ENCODE measurements around the gene TSPAN32.
"Not testable (repeated sequence)": the region's sequence is repeated elsewhere in the genome, so short reads cannot be mapped to it uniquely, and the experiment has no call there.

TSPAN32 gene

GRCh38 chr11:2362414-2362813, 60.6 kb downstream of the TSPAN32 start:
- Histone ChIP-seq H3K4me3 (ENCODE audit: extremely low read depth, insufficient read depth, low read length, poor library complexity, severe bottlenecking) (no peak overlapping the region), H3K9me3 (ENCODE audit: control insufficient read depth, low read length) (no peaks in the 10 kb centered on the region), H3K27ac (ENCODE audit: low read depth, low read length, severe bottlenecking) (no peak overlapping the region), H3K36me3 (ENCODE audit: control insufficient read depth, insufficient read depth, low read length) (no peaks in the 10 kb centered on the region), H3K4me1 (ENCODE audit: control insufficient read depth, insufficient read depth, low read length, poor library complexity, severe bottlenecking) (no peaks in the 10 kb centered on the region)
- 93 to 95% methylated on average over 7 of the region's 7 CpGs for WGBS, 2 experiments (ENCODE audit: insufficient coverage in 2 of 2)

- H3K9me3 ChIP-seq (ENCODE audit: control insufficient read depth, low read length) = no peaks in the 10 kb centered on the region
- no peaks in the 10 kb centered on the region for H3K36me3 ChIP-seq (ENCODE audit: control insufficient read depth, insufficient read depth, low read length)
- H3K4me3 ChIP-seq (ENCODE audit: extremely low read depth, insufficient read depth, low read length, poor library complexity, severe bottlenecking) = no peak overlapping the region
- no peak overlapping the region for H3K27ac ChIP-seq (ENCODE audit: low read depth, low read length, severe bottlenecking)
- 92 to 94% methylated on average over 8 to 10 of the region's 10 CpGs for WGBS, 2 experiments (ENCODE audit: insufficient coverage in 2 of 2)
- no peaks in the 10 kb centered on the region for H3K4me1 ChIP-seq (ENCODE audit: control insufficient read depth, insufficient read depth, low read length, poor library complexity, severe bottlenecking)
Measured at GRCh38 chr11:2363130-2363529, 61.3 kb downstream of the TSPAN32 start.

GRCh38 chr11:2363577-2364370, 62.0 kb downstream of the TSPAN32 start:
- H3K4me1 ChIP-seq (ENCODE audit: control insufficient read depth, insufficient read depth, low read length, poor library complexity, severe bottlenecking) = no peaks in the 10 kb centered on the region
- 92 to 97% methylated on average over 14 of the region's 15 CpGs for WGBS, 2 experiments (ENCODE audit: insufficient coverage in 2 of 2)
- H3K27ac ChIP-seq (ENCODE audit: low read depth, low read length, severe bottlenecking) = no peak overlapping the region
- H3K9me3 ChIP-seq (ENCODE audit: control insufficient read depth, low read length) = no peaks in the 10 kb centered on the region
- H3K36me3 ChIP-seq (ENCODE audit: control insufficient read depth, insufficient read depth, low read length) = no peaks in the 10 kb centered on the region
- no peak overlapping the region for H3K4me3 ChIP-seq (ENCODE audit: extremely low read depth, insufficient read depth, low read length, poor library complexity, severe bottlenecking)

GRCh38 chr11:2364386-2364785, 62.6 kb downstream of the TSPAN32 start:
- WGBS, 2 experiments (ENCODE audit: insufficient coverage in 2 of 2) = 86 to 89% methylated on average over 11 to 12 of the region's 12 CpGs
- H3K9me3 ChIP-seq (ENCODE audit: control insufficient read depth, low read length) = not testable (repeated sequence)

GRCh38 chr11:2365571-2366210, 63.9 kb downstream of the TSPAN32 start:
- Histone ChIP-seq H3K36me3 (ENCODE audit: control insufficient read depth, insufficient read depth, low read length) (no peaks in the 10 kb centered on the region), H3K27ac (ENCODE audit: low read depth, low read length, severe bottlenecking) (no peak overlapping the region), H3K9me3 (ENCODE audit: control insufficient read depth, low read length) (no peaks in the 10 kb centered on the region), H3K4me3 (ENCODE audit: extremely low read depth, insufficient read depth, low read length, poor library complexity, severe bottlenecking) (no peak overlapping the region), H3K4me1 (ENCODE audit: control insufficient read depth, insufficient read depth, low read length, poor library complexity, severe bottlenecking) (no peaks in the 10 kb centered on the region)
- 87 to 97% methylated on average over 14 of the region's 16 CpGs for WGBS, 2 experiments (ENCODE audit: insufficient coverage in 2 of 2)

More at GRCh38 chr11:2364386-2364785, 62.6 kb downstream of the TSPAN32 start:
- H3K4me3 ChIP-seq (ENCODE audit: extremely low read depth, insufficient read depth, low read length, poor library complexity, severe bottlenecking); H3K36me3 ChIP-seq (ENCODE audit: control insufficient read depth, insufficient read depth, low read length); H3K4me1 ChIP-seq (ENCODE audit: control insufficient read depth, insufficient read depth, low read length, poor library complexity, severe bottlenecking); H3K27ac ChIP-seq (ENCODE audit: low read depth, low read length, severe bottlenecking): not testable (repeated sequence)

- Histone ChIP-seq H3K27ac (ENCODE audit: low read depth, low read length, severe bottlenecking) (no peak overlapping the region), H3K9me3 (ENCODE audit: control insufficient read depth, low read length) (no peaks in the 10 kb centered on the region), H3K4me1 (ENCODE audit: control insufficient read depth, insufficient read depth, low read length, poor library complexity, severe bottlenecking) (no peaks in the 10 kb centered on the region), H3K36me3 (ENCODE audit: control insufficient read depth, insufficient read depth, low read length) (no peaks in the 10 kb centered on the region), H3K4me3 (ENCODE audit: extremely low read depth, insufficient read depth, low read length, poor library complexity, severe bottlenecking) (no peak overlapping the region)
- WGBS, 2 experiments (ENCODE audit: insufficient coverage in 2 of 2) = 88 to 91% methylated on average over 6 to 8 of the region's 11 CpGs
Measured at GRCh38 chr11:2366276-2366675, 64.5 kb downstream of the TSPAN32 start.

- Histone ChIP-seq H3K27ac (ENCODE audit: low read depth, low read length, severe bottlenecking) (no peak overlapping the region), H3K36me3 (ENCODE audit: control insufficient read depth, insufficient read depth, low read length) (no peaks in the 10 kb centered on the region), H3K9me3 (ENCODE audit: control insufficient read depth, low read length) (no peaks in the 10 kb centered on the region), H3K4me3 (ENCODE audit: extremely low read depth, insufficient read depth, low read length, poor library complexity, severe bottlenecking) (no peak overlapping the region), H3K4me1 (ENCODE audit: control insufficient read depth, insufficient read depth, low read length, poor library complexity, severe bottlenecking) (no peaks in the 10 kb centered on the region)
- WGBS, 2 experiments (ENCODE audit: insufficient coverage in 2 of 2) = 91 to 93% methylated on average over 7 of the region's 7 CpGs
Measured at GRCh38 chr11:2366733-2367132, 64.9 kb downstream of the TSPAN32 start.

- H3K27ac ChIP-seq (ENCODE audit: low read depth, low read length, severe bottlenecking) = no peak overlapping the region
- no peak overlapping the region for H3K4me3 ChIP-seq (ENCODE audit: extremely low read depth, insufficient read depth, low read length, poor library complexity, severe bottlenecking)
- H3K4me1 ChIP-seq (ENCODE audit: control insufficient read depth, insufficient read depth, low read length, poor library complexity, severe bottlenecking) = no peaks in the 10 kb centered on the region
- 92% methylated on average over 12 to 13 of the region's 17 CpGs for WGBS, 2 experiments (ENCODE audit: insufficient coverage in 2 of 2)
- H3K9me3 ChIP-seq (ENCODE audit: control insufficient read depth, low read length) = no peaks in the 10 kb centered on the region
- H3K36me3 ChIP-seq (ENCODE audit: control insufficient read depth, insufficient read depth, low read length) = no peaks in the 10 kb centered on the region
Measured at GRCh38 chr11:2367266-2368160, 65.7 kb downstream of the TSPAN32 start.
